Stimulated activated CD8-positive, alpha-beta memory T cell treated with anti-CD3 and anti-CD28 coated beads, Interleukin-7, amount 100 ng/mL, for 4 hours (primary cell): ENCODE results near the gene SERINC3.

Experiments
- DNase-seq, 2 donors: peaks; one replicate each; pipeline ENCODE4 v3.0.0-alpha.2; 2020; ENCODE audit warnings: low read depth in 2 of 2

SERINC3 gene

DNA sequence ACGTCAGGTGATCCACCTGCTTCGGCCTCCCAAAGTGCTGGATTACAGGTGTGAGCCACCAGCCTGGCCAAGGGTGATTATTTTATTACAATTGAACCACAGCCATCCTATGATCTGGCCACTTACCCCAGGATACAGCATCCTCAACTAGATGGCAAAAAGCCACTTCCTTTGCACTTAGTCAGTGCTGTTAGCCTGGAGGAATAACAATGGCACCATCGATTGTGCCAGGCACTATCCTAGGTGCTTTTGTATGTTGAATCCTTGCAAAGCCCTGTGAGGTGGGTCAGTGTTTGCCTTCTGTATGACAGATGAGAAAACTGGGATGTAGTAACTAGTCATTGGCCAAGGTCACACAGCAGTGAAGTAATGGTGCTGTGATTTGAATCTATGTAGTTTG, 57.4 kb downstream of the SERINC3 start:
- no peak for DNase-seq

DNA sequence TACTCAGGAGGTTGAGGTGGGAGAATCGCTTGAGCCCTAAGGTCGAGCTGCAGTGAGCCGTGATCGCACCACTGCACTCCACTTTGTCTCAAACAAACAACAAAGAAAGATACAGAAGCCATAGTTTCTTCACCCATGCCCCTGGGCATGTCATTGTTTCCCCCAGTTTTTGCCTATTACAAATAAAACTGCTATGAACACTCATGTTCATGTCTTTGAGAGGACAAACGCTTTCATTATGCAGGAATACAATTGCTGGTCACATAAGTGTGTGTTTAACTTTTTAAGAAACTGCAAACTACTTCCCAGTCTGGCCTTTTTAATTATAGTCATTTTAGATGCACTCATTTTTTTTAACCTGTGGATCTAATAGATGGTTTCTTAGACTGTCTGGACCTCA, 58.4 kb downstream of the SERINC3 start:
- no peak for DNase-seq

DNA sequence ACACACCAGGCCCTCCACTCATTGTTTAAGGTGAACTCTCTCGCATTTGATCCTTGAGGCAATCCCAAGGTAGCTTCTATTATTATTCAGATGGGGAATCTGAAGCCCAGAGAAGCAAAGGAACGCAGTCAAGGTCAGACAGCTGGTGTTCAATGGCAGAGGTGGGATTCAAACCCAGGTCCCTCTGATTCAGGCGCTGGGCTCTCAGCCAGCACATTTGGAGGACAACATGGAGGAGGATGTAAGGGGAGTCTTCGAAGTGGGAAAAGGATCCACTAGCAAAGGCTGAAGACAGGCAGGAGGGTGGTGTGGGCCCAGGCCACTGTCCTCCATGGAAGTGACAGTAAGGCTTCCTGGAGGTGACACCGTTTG, 60.1 kb downstream of the SERINC3 start:
- DNase-seq: no peak

DNA sequence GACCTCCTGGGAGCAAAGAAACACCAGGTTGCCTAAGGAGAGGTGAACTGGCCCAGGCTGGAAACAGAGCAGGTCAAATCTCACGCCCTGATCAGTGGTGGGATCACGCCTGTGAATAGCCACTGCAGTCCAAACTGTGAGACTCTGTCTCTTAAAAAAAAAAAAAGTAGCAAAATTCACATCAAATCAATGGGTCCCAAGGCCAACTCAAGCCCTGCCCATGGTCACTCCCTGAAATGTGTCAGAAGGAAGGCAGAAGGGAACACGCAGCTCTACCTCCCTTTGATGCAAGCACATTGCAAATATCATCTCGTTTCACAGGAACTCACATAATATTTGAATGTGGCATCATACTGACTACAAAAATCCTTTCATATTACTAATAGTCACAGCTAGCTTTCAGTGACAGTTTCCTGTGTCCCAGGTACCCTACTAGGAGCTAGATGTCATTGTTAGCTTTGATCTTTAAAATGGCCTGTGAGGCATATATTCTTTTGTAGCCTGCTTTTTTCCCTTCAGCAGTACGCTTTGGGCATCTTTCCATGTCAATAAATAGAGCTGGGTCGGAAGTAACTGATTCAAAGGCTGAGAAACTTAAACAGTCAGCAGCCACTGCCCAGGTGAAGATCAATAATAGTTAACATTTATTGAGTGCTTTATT, 60.6 kb downstream of the SERINC3 start:
- no peak for DNase-seq

DNA sequence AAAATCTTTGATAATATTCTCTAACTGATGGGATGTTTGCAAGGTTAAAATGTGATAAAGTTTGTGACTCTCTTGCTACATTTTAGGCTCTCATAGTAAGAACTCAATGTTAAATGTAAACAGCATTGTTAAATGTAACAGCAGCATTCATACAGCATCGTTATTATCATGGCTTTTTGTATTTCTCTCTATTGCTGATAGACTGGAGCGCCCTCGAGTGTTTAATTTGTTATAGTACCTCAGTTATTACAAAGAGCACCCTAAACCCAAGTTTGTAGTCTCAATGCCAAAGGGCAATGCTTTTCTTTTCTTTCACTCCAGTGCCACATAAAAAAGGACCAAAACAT, 61.1 kb downstream of the SERINC3 start:
- DNase-seq: no peak

DNA sequence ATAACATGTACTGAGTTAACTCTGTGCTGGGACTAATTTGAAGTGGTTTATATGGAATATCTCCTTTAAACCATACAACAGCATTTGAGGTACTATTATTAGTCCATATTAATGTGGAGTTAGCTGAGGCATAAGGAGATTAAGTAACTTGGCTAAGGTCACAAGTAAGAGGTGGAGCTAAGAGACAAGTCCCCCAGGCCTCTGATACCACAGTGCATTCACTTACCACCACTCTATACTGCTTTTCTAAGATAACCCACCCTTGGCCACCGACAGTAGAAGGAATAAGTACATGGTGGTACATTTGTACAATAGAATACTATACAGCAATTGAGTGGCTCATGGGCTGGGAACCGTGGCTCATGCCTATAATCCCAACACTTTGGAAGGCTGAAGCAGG, 62.6 kb downstream of the SERINC3 start:
- no peak for DNase-seq

DNA sequence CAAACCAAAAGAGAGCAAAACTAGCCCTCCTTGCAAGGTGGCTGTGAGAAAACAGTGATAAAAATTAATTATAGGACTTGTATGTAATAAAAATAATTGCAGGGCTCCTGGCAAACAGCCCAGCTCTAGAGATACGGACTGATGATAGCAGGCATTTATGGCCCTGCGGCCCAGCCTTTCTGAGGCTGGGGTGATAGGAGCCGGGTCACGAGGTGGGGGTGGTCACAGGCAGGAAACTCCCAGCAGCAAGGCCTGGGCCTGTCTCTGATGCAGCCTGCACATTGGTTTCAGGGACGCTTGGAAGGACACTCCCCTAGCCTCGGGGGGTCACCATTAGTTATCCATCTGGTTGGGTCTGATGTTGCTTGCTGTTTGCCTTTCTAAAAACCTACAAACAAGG, 64.9 kb downstream of the SERINC3 start:
- DNase-seq: no peak

DNA sequence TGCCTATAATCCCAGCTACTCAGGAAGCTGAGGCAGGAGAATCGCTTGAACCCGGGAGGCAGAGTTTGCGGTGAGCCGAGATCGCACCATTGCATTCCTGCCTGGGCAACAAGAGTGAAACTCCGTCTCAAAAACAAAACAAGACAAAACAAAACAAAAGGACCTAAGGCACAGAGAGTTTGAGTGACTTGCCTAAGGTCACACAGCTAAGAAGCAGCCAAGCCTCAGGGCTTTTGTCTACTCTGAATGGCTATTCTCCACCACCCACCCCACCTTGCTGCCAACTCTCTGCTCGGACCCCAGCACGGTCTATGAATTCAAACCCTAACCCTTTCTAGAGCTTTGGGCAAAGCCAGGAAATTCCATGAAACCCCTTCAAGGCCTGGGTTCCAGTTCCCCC, 65.3 kb downstream of the SERINC3 start:
- DNase-seq: no peak

DNA sequence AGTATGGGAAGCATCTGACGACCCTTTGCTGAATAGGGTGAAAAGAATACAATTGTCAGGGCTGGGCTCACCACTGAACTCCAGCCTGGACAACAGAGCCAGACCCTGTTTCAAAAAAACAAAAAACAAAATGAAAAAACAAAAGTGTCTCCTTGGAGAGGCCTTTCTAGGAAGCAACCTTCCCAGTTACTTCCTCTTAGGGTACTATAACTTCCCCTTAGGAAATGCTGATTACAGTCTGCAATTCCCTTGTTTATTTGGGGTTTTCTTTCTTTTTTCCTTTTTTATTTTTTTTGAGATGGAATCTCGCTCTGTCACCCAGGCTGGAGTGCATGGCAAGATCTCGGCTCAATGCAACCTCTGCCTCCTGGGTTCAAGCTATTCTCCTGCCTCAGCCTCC, 66.7 kb downstream of the SERINC3 start:
- no peak for DNase-seq

DNA sequence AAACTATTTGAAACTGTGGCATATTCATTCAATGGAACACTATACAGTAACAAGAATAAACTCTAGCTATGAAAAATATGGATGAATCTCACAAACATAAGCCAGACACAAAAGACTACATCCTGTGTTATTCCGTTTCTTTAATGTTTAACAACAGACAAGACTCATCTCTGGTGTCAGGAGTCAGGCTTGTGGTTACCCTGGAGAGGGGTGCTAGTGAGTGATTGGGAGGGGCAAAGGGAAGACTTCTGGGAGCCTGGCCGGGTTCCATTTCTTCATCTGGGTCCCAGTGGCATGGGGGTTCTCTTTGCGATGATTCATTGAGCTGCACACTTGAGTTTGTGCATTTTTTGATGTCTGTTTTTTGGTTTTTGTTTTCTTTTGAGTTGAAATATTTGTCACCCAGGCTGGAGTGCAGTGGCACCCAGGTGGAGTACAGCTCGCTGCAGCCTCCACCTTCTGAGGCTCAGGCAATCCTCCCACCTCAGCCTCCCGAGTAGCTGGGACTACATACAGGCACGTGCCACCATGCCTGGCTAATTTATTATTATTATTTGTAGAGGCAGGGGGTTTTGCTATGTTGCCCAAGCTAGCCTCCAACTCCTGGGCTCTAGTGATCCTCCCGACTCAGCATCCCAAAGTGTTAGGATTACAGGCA, 67.4 kb downstream of the SERINC3 start:
- DNase-seq: no peak

DNA sequence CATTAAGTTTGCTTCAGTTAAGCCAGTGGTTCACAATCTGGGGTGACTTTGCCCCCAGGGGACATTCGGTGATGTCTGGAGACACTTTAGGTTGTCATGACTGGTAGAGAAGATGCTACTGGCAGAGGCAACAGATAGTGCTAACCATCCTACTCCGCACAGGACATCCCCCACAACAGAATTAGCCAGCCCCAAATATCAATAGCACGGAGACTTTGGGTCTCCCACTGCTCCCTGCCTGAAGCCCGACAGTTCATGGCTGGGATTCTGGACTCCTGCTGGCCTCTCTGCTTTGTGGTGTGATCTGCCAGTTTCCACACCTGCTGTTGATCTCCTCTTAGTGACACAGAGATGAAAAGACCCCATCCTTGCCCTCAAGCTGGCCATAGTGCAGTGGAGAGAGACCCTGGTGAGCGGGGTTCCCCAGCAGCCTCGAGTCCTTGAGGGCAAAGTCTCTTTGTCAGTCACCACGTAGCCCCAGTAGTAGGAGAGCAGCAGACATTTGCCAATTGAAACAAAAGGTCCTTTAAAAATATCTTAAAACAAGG, 70.9 kb downstream of the SERINC3 start:
- no peak for DNase-seq

DNA sequence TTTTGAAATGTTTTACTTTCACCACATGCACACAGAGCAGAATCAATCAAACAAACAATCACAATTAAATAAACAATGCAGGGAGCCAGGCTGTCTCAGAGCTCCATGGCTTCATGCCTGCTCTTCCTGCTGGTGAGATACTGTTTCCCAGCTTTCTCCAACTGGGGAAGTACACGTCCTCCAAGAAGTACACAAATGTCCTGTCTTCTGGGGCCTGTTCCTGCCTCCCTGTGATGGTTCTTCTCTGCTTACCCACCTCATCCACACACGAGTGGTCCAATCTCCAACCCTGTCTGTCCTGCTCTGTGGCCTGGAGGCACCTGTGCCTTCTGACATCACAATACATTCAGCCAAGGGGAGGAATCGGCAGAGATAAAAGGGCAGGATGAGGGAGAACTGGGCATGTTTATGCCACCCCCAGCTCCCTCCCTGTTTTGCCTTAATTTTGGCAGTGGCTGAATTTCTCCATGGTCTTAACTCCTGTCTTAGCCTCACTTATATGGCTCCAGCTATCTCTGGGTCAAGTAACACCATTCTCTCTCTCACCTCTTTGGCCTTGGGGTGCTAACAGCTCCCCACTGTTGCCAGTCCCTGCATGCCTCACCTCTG, 71.5 kb downstream of the SERINC3 start:
- no peak for DNase-seq

DNA sequence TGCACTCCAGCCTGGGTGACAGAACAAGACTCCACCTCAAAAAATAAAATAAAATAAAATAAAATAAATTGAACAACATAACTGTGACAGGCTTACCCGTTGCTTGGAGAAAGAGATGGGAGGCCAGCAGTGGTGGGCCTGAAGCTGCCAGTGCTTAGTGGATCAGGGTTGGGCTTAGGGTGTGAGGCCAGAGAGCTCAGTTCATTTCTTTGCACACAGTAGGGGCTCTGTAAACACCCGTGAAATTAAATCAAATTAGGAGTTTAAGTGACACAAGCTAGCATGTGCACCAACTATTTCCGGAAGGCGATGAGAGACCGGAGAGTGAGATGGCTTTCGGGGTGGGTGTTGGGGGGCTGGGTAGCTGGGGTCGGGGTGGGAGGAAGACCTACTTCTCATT, 72.0 kb downstream of the SERINC3 start:
- DNase-seq: no peak

DNA sequence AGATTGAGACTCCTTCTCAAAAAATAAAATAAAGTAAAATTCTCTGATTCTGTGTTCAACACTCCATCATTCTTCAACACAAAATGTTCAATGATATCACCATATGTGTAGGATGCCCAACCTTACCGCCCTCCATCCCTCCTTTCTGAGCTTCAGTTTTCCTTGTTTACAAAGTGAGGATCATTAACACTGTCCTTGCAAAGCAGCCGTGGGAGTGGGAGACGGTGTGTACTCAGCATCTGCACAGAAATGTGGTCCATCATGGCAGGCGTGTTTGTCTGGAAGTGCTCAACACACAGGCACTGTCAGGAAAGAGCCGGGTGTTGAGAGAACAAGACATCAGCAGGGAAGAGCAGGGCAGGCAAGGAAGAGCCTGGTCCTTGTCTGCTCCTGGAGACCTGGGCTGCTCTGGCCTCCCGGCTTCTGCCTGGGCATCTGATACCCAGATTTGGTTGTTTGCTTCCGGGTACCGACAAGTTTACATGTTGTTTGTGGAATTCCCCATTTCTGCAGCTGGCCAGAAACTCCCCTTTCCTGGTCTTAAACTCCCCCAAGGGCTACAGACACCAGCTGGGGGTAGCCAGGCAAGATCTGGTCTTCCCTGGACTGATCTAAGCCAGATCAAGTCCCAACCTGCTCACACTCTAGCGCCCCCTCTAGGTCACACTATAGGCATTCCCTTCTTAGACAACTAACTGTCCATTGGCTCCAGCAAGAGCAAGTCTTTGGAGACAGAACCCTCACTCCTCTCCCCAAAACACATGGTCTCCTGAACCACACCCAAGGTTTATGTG, 72.9 kb downstream of the SERINC3 start:
- DNase-seq: no peak

DNA sequence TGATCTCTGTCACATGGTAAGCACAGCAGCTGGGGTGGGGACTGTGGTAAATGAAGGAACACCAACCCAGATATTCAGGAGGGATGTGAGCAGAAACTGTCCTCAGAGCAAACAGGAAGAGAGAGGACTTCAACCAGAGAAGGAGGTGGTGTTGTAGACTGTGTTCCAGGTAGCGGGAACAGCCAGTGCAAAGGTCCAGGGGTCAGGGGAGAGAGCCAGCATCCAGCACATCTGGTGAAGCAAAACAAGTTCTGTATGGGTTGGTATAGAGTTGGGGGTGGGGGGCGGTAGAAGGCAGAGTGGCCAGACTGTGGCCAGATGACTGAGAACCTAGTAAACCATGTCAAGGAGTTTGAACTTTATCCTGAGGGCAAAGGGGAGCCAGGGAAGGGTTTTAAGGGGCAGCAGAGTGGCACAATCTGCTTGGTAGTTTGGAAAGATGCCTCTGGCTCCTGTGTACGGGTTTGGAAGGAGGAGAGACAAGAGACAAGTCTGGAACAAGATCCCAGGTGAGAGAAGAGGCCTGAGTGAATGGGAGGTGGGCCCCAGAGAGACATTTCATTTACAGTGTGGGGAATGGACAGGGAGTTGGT, 73.9 kb downstream of the SERINC3 start:
- no peak for DNase-seq
